K562 (cell line): ENCODE results near the gene LGALS12. TPM values are rescaled to one million over a fixed set of nuclear protein-coding genes. Genes with fewer than 3 reads are reported as not detected.
"Not testable (repeated sequence)": the region's sequence is repeated elsewhere in the genome, so short reads cannot be mapped to it uniquely, and the experiment has no call there.

Experiments used
- KLF6 ChIP-seq: fragments of 250-450 bp; sonication (Bioruptor Pico); IDR thresholded peaks from 2 replicates; pipeline ENCODE4 v1.4.0; 2020; ENCODE audit warnings: mild to moderate bottlenecking, moderate library complexity, borderline replicate concordance
- LCOR ChIP-seq: sonication (generic); formaldehyde crosslinking; IDR thresholded peaks from 2 replicates; pipeline ENCODE4 v1.8.0; 2022; ENCODE audit warnings: mild to moderate bottlenecking, missing genetic modification reagents
- MLLT1 ChIP-seq, 2 experiments: fragments of 450-650 bp; IDR thresholded peaks; 2 replicates each; pipeline ENCODE4 v1.6.1; 2016
- NBN ChIP-seq: fragments of 450-650 bp; IDR thresholded peaks from 2 replicates; pipeline ENCODE4 v1.6.1; 2016; ENCODE audit warnings: low read depth, mild to moderate bottlenecking
- NR2C2 ChIP-seq, 2 experiments: fragments of 200-800 bp in 1 of 2; sonication (Bioruptor generic) in 1 of 2; sonication (generic) in 1 of 2; formaldehyde crosslinking in 1 of 2; IDR thresholded peaks; 2 replicates each; pipeline versions ENCODE4 v1.6.1 to v1.8.0; 2016 to 2022; ENCODE audit warnings: mild to moderate bottlenecking in 1 of 2, missing compliant biosample characterization in 1 of 2, missing genetic modification characterization in 1 of 2, missing genetic modification reagents in 1 of 2
- RREB1 ChIP-seq: fragments of 250-450 bp; sonication (Bioruptor Pico); IDR thresholded peaks from 2 replicates; pipeline ENCODE4 v1.4.0; 2020
- SOX6 ChIP-seq: fragments of 450-650 bp; IDR thresholded peaks from 2 replicates; pipeline ENCODE4 v1.6.1; 2014; ENCODE audit warnings: mild to moderate bottlenecking
- SRF ChIP-seq, 2 experiments: fragments of 250-450, 450-650 bp in 1 of 2; sonication (Bioruptor Pico) in 1 of 2; sonication (generic) in 1 of 2; formaldehyde crosslinking; IDR thresholded peaks; 2 replicates each; pipeline versions ENCODE4 v1.5.0 to v1.5.1; 2020 to 2022; ENCODE audit warnings: mild to moderate bottlenecking in 1 of 2, missing genetic modification reagents in 1 of 2
- ZNF134 ChIP-seq: fragments of 250-450 bp; sonication (Bioruptor Pico); conservative IDR thresholded peaks from 2 replicates; pipeline ENCODE4 v1.4.0; 2020
- ZNF395 ChIP-seq: fragments of 200-800 bp; sonication (Bioruptor generic); IDR thresholded peaks from 2 replicates; pipeline ENCODE4 v1.6.1; 2017; ENCODE audit warnings: missing genetic modification characterization, missing compliant biosample characterization
- ZNF398 ChIP-seq: fragments of 250-450 bp; sonication (Bioruptor Pico); IDR thresholded peaks from 2 replicates; pipeline ENCODE4 v1.8.0; 2021; ENCODE audit warnings: moderate library complexity, mild to moderate bottlenecking, inconsistent platforms
- ZNF584 ChIP-seq: fragments of 200-800 bp; sonication (Bioruptor generic); IDR thresholded peaks from 2 replicates; pipeline ENCODE4 v1.6.1; 2016; ENCODE audit warnings: low read depth, mild to moderate bottlenecking, missing genetic modification characterization, missing compliant biosample characterization
- polyA plus RNA-seq, 8 experiments: library from polyadenylated mRNA; depleted of rRNA in 4 of 8; stranded (reverse) in 5 of 8; unstranded in 3 of 8; fragments of >200 nt; fragmentation: Nextera tagmentation in 2 of 8; fragmentation: Illumina TruSeq in 1 of 8; extraction: Ambion mirVana in 2 of 8; extraction: Trizol in 1 of 8; gene quantifications; 2 replicates each; pipeline versions ENCODE4 v1.2.1 to v1.2.3, GENCODE V29; 2011 to 2014; ENCODE audit warnings: inconsistent platforms in 1 of 8, missing spikeins in 1 of 8
- total RNA-seq, 7 experiments: library from RNA; depleted of rRNA in 6 of 7; stranded (reverse); fragments of >200 nt in 6 of 7; fragmentation: Illumina TruSeq in 2 of 7; extraction: Trizol in 2 of 7; gene quantifications; 2 replicates each; pipeline versions ENCODE4 v1.2.1 to v1.2.3, GENCODE V29; 2011 to 2021; ENCODE audit warnings: low replicate concordance in 1 of 7
- TF ChIP-seq, protein P1 (sequence below): fragments of 450-650 bp; formaldehyde crosslinking; IDR thresholded peaks from 2 replicates; pipeline ENCODE4 v1.4.0; 2020; ENCODE audit warnings: mild to moderate bottlenecking, moderate library complexity

Gene LGALS12
- total and polyA plus RNA-seq, 9 of the 15 experiments (the other 6 are each of a cell fraction or from before 2014, with no cell fraction given) = 0.66 to 8.0 (median 5.0) TPM

- TF ChIP-seq, protein P1, sequence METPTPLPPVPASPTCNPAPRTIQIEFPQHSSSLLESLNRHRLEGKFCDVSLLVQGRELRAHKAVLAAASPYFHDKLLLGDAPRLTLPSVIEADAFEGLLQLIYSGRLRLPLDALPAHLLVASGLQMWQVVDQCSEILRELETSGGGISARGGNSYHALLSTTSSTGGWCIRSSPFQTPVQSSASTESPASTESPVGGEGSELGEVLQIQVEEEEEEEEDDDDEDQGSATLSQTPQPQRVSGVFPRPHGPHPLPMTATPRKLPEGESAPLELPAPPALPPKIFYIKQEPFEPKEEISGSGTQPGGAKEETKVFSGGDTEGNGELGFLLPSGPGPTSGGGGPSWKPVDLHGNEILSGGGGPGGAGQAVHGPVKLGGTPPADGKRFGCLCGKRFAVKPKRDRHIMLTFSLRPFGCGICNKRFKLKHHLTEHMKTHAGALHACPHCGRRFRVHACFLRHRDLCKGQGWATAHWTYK = peak; percentile 98
- peak; percentile 99 for TF ChIP-seq RREB1 (CRISPR knock-in tag)
- 0 out of 2 replicates have a peak, but pooled peaks have one; percentile 19 for TF ChIP-seq NBN
- peak; percentile 83 for TF ChIP-seq ZNF134 (CRISPR knock-in tag)
- peak; percentile 76 to 87; a peak in 3 of 4 replicates for TF ChIP-seq SRF (CRISPR knock-in tag; IDR thresholded peaks at IDR 0.05)
- peak; percentile 84 for TF ChIP-seq ZNF398 (CRISPR knock-in tag)
- TF ChIP-seq ZNF395 (CRISPR knock-in tag) = peak; percentile 90
- TF ChIP-seq SOX6 = peak; percentile 66; the same call in 1 of the 2 replicates
- TF ChIP-seq NR2C2 (CRISPR knock-in tag; IDR thresholded peaks at IDR 0.05) = not testable (repeated sequence)
- peak; percentile 62; the same call in 1 of the 2 replicates for TF ChIP-seq NR2C2 (tag; IDR thresholded peaks at IDR 0.05)
- peak; percentile 91 for TF ChIP-seq ZNF584 (CRISPR knock-in tag)
- TF ChIP-seq LCOR (CRISPR knock-in tag) = peak; percentile 65; the same call in 1 of the 2 replicates
- 0 out of 4 replicates have a peak, but pooled peaks of 1 of the 2 experiments have one; percentile 16 for TF ChIP-seq MLLT1 (IDR thresholded peaks at IDR 0.05)
- TF ChIP-seq KLF6 (CRISPR knock-in tag) = peak; percentile 99
These were observed 25.3 kb downstream of the LGALS12 start (continued) for GRCh38 chr11:63531074-63531792.
